GM10248 (cell line): ENCODE data around the gene HOXA2.

Experiments
- CTCF ChIA-PET: fragments of 300-600 bp; sonication (Branson Sonifier 250); formaldehyde crosslinking; extraction: SDS; loops from one replicate; lab custom pipeline; 2021; ENCODE audit warnings: antibody characterized with exemption; lab: Yijun Ruan, JAX
- POLR2A ChIA-PET: fragments of 350-650 bp; sonication (Branson Sonifier 250); formaldehyde crosslinking; extraction: SDS; loops from one replicate; lab custom pipeline; 2020; ENCODE audit warnings: antibody characterized with exemption; lab: Yijun Ruan, JAX
- DNase-seq: peaks from one replicate; pipeline ENCODE4 v3.0.0; 2012; ENCODE audit errors: extremely low spot score
- TF ChIP-seq, protein P1 (sequence below): IDR thresholded peaks from 2 replicates; pipeline ENCODE4 v1.5.1; 2012; ENCODE audit warnings: mild to moderate bottlenecking, low read depth; ENCODE audit errors: extremely low read depth, missing control alignments, control extremely low read depth

HOXA2 gene

GRCh38 chr7:27108390-27109127 lies 6.1 kb upstream of the HOXA2 start:
- ChIA-PET CTCF (interaction anchor here (0.7 to 1.1 kb wide), 3 partner anchors 9 to 426 kb away, joined by 3 read pairs; no protein-coding TSS in a partner anchor), POLR2A (no interaction called here)
- TF ChIP-seq, protein P1, sequence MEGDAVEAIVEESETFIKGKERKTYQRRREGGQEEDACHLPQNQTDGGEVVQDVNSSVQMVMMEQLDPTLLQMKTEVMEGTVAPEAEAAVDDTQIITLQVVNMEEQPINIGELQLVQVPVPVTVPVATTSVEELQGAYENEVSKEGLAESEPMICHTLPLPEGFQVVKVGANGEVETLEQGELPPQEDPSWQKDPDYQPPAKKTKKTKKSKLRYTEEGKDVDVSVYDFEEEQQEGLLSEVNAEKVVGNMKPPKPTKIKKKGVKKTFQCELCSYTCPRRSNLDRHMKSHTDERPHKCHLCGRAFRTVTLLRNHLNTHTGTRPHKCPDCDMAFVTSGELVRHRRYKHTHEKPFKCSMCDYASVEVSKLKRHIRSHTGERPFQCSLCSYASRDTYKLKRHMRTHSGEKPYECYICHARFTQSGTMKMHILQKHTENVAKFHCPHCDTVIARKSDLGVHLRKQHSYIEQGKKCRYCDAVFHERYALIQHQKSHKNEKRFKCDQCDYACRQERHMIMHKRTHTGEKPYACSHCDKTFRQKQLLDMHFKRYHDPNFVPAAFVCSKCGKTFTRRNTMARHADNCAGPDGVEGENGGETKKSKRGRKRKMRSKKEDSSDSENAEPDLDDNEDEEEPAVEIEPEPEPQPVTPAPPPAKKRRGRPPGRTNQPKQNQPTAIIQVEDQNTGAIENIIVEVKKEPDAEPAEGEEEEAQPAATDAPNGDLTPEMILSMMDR, result no peak
- DNase-seq, result no peak

DNA sequence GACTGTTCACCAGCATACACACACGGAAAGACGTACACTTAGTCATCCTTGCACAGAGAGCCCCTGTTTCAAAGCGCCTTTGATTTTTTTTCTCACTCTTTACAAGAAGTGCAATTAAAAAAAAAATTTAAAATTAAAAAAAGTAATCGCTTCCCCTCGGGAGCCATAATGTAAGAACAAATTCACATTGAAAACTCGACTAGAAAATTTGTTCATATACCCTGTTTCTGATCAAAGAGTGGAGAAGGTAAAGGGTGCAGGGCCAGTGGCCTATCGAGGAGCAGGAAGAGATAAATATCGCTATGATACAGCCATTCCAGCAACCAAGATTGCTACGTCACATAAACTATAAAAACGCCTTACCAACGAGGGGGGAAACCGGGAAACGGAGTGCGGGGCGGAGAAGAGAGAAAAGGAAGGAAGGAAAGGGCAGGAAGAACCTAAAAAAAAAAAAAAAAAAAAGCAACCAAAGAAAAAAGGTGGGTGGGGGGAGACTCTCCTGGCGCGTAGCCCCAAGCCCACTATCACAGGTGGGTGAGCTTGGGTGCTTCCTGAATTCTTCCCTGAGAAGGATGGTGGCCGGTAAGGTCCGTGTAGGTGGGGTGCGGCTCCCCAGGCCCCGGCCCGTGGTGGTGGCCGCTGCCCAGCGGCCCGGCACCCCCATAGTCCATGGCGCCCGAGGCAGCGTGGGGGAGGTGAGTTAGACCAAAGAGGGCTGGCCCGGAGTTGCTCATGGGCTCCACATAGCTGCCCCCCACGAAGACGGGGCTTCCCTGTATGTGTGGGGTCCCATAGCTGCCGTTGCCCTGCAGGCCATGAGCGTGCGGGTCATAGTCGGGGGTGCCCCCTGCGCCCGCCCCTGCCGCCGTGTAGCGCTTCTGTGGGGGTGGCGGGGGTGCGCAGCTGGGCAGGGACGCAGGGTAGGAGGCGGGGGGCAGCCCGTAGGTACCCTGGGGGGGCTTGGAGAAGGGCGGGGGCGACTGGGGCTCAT lies 5.2 kb upstream of the HOXA2 start:
- DNase-seq, result no peak
- TF ChIP-seq, protein P1, result no peak
- ChIA-PET CTCF (interaction anchor here (0.7 kb wide), 1 partner anchor 9 kb away, joined by 3 read pairs; no protein-coding TSS in a partner anchor), POLR2A (no interaction called here)

DNA sequence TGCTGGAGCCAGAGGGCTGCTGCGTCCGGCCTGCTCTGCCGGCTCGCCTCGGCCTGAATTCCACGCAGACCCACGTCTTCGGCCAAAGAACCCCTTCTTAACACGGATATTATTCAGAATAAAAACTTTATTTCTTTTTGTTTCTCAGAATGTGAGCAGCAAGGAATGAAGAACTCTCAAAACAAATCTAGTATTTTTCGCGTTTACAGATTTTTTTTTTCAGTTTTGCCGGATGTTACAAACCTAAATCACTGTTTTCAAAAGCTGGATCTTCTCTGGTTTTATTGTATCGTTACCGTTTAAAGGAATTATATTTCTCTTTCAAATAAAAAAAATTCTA lies 4.4 kb upstream of the HOXA2 start:
- CTCF ChIA-PET, result interaction anchor here (1.7 kb wide), 1 partner anchor 10 kb away, joined by 8 read pairs; the partner anchor contains the start of gene HOXA1
- DNase-seq, result no peak
- TF ChIP-seq, protein P1, result no peak
- POLR2A ChIA-PET, result no interaction called here

- POLR2A ChIA-PET, result no interaction called here
- CTCF ChIA-PET, result interaction anchor here (0.9 to 1.7 kb wide), 3 partner anchors 9 to 23 kb away, joined by 3 to 8 read pairs (median 3); partner anchors contain the start of gene HOXA1
These were observed 3.9 kb upstream of the HOXA2 start for GRCh38 chr7:27106181-27106900.

DNA sequence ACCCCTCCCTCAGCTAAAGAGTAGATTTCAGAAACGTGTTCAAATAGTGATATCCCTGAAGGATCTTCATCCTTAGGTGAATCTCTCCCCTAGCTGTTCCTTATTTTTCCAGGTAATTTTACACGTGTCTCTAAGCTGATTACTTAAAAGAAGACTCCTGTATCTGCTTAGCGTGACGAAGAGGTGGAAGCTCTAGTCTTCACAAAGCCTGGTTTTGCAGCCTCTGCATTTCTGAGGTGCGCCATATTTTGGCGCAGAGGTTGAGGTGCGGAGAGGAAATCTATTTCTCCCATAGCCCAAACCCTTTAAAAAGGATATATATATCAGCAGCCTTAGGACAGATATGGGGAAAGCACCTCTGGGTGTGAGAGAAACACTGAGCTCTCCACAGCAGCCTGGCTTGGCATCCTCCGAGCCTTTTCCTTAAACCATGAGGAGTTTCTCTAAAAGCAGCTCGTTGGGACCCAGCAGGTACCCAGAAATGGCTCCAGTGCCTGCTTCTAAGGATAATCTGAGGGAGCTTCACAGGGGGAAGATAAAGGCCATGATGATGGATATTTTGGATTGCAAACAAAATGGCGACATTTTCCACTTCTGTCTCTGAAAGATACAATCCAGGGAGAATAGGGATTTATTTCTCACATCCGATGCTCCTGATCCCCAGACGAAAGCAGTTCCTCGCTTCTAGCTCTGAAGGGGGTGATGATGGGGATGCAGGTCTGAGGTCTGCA lies 3.0 kb upstream of the HOXA2 start:
- CTCF ChIA-PET, result interaction anchor here (0.9 to 1.7 kb wide), 3 partner anchors 8 to 22 kb away, joined by 3 to 8 read pairs (median 3); partner anchors contain the start of gene HOXA1
- POLR2A ChIA-PET, result no interaction called here
- TF ChIP-seq, protein P1, result no peak
- no peak for DNase-seq

More at GRCh38 chr7:27106181-27106900, 3.9 kb upstream of the HOXA2 start:
- TF ChIP-seq, protein P1, result no peak
- no peak for DNase-seq
